Activated T-cell treated with anti-CD3 and anti-CD28 coated beads, Interleukin-2, amount 50 U/mL, for 4 hours (primary cell): Measurements from ENCODE around the gene SHROOM3. TPM values are rescaled to one million over a fixed set of nuclear protein-coding genes. Genes with fewer than 3 reads are reported as not detected.
"Not testable (repeated sequence)": the region's sequence is repeated elsewhere in the genome, so short reads cannot be mapped to it uniquely, and the experiment has no call there.

ENCODE experiments used
- ATAC-seq, 2 donors: fragments of 200-7000 bp; cut with Tn5 transposase; one replicate each; pipeline ENCODE4 v1.10.0; 2021
- DNase-seq: peaks from one replicate; pipeline ENCODE4 v3.0.0-alpha.2; 2020
- H3K27me3 Mint-ChIP-seq: one replicate; pipeline ENCODE4 v1.8.0; 2021; ENCODE audit warnings: low read depth, mixed read lengths
- H3K36me3 Mint-ChIP-seq: one replicate; pipeline ENCODE4 v1.8.0; 2022; ENCODE audit warnings: mixed read lengths; ENCODE audit not compliant: insufficient read depth
- H3K4me1 Mint-ChIP-seq: one replicate; pipeline ENCODE4 v1.8.0; 2021; ENCODE audit warnings: low read depth, mixed read lengths
- H3K4me3 Mint-ChIP-seq: one replicate; pipeline ENCODE4 v1.8.0; 2021; ENCODE audit warnings: mild to moderate bottlenecking, moderate library complexity, mixed read lengths
- H3K9me3 Mint-ChIP-seq: one replicate; pipeline ENCODE4 v1.8.0; 2021; ENCODE audit warnings: mixed read lengths
- total RNA-seq, 3 donors: library from RNA; stranded (reverse); gene quantifications; one replicate each; pipeline ENCODE4 v1.2.1, GENCODE V29; 2021

SHROOM3 gene
- total RNA-seq, 3 donors from 2014 or later = 0.05 to 0.33 (median 0.08) TPM

DNA sequence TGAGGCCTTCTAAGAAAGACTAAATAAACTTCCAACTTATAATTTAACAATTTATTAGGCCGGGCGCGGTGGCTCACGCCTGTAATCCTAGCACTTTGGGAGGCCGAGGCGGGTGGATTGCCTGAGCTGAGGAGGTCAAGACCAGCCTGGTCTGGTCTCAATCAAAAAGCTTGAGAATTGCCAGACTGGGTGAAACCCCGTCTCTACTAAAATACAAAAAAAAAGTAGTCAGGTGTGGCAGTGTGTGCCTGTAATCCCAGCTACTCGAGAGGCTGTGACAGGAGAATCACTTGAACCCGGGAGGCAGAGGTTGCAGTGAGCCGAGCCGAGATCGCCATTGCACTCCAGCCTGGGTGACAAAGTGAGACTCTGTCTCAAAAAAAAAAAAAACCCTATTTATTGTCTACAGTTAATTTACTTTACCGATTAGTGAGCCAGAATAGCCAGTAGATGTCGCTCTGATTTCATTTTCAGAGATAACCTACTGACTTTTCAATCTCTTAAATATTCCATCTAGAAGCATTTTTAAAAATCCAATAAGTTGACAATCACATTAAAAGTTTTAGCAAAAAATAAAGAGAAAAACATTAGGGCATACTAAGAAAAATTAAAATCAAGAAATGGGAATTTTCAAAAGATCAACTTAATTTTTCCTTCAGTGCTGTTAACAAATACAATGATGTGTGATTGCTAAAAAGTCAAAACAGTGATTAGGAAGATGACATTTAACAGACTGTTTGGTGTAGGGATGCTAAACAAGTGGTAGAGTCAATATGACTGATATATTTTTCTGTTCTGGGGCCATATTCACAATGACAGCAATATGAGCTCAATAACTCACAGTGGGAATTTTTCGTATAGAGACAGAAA is 4.3 kb upstream of the SHROOM3 start:
- ATAC-seq = no peak

DNA sequence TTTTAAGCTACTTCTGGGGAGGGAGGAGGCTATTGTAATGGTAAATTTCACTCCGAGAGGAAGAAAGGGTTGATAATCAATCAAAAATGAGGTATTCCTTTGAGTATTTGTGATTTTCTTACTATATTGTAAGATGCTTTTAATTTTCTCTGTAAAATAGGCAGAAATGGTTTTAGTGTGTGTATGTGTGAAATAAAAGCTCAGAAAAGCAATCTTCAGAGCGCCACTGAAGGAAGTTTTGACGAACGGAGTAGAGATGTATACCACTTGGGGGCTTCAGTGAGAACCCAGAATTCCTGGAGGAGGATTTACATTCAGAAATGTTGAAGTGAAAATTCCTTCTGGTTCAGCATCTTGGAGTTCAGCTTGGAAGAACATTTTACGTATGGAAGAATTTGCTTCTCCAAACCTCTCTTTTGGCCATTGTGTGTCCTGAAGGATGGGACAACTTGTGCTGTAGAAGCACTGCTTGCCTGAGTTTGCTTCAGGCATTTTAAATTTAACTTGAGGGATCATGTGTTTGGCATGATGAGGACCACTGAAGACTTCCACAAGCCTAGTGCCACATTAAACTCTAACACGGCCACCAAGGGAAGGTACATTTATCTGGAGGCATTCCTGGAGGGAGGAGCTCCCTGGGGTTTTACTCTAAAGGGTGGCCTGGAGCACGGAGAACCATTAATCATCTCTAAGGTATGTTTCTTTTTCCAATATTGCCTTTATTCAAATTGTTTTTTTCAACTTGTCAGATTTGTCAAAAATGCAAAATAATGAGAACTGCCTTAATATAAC is 695 bp downstream of the SHROOM3 start:
- ATAC-seq (no peak), DNase-seq (no peak)
- Mint-ChIP-seq H3K9me3 (no peaks in the 10 kb centered on the region), H3K27me3 (peaks cover 36% of the 10 kb centered on the region), H3K4me1 (peaks cover 1% of the 10 kb centered on the region), H3K4me3 (no peak overlapping the region), H3K36me3 (no peaks in the 10 kb centered on the region)

More for the DNA sequence above, 4.3 kb upstream of the SHROOM3 start:
- Mint-ChIP-seq H3K4me1 (peaks cover 1% of the 10 kb centered on the region), H3K4me3 (no peak overlapping the region), H3K9me3 (no peaks in the 10 kb centered on the region), H3K36me3 (no peaks in the 10 kb centered on the region), H3K27me3 (peaks cover 20% of the 10 kb centered on the region)
- DNase-seq = no peak

DNA sequence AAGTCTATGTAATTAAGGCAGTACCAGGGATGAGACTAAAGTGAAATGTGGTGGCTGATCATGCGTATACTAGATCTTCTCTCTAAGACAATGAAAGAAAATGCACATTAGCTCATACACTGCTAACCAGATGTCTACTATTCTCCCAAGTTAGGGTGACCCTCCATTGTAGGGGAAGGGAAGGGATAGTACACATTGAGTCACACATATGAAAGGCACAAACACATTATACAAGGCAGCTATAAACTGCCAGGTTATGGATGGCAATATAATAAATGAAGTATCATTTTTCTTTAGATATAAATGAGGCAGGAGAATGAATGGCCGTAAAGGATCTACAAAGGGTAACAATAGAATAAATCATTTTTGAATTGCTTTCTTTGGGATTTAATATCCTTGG is 4.5 kb downstream of the SHROOM3 start:
- Mint-ChIP-seq H3K36me3 (no peaks in the 10 kb centered on the region), H3K4me3 (no peak overlapping the region), H3K9me3 (no peaks in the 10 kb centered on the region), H3K4me1 (peaks cover 1% of the 10 kb centered on the region), H3K27me3 (peaks cover 29% of the 10 kb centered on the region)
- DNase-seq = no peak
- no peak for ATAC-seq

DNA sequence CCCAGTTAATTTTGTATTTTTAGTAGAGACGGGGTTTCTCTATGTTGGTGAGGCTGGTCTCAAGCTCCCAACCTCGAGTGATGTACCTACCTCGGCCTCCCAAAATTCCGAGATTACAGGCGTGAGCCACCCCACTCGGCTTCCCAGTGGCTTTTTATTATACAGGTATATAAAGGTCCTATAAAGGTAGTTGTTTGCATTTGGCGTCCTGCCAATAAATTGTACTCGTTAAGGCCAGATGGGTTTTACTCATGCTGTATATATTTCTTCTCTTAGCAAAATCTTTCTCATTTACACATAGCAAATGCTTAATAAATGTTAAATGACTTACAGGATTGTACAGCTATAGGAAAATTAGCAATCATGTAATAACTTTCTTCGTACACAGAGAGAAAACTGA is 6.9 kb downstream of the SHROOM3 start:
- Mint-ChIP-seq H3K9me3 (no peaks in the 10 kb centered on the region), H3K36me3 (no peaks in the 10 kb centered on the region), H3K4me1 (no peaks in the 10 kb centered on the region), H3K4me3 (no peak overlapping the region), H3K27me3 (peaks cover 17% of the 10 kb centered on the region)
- DNase-seq (no peak), ATAC-seq (no peak)

DNA sequence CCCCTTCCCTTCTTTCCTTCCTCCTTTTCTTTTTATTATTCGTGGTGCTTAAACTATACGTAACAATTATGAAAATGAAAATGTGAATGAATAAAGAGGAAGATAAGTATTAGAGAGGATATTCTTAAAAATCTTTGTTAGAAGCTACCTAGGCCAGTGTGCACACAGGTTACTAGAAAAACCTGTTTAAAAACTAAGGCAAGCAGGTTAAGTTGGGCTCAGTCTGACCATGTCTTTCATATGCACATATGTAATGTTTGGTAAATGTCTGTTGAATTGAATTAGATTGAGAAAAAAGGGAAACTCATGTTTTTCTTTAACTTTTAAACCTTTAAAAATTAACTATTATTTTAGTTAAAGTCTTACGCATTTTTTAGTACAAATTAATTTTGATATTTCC is 7.8 kb downstream of the SHROOM3 start:
- Mint-ChIP-seq H3K4me1 (no peaks in the 10 kb centered on the region), H3K27me3 (peaks cover 12% of the 10 kb centered on the region), H3K9me3 (no peaks in the 10 kb centered on the region), H3K4me3 (no peak overlapping the region), H3K36me3 (no peaks in the 10 kb centered on the region)
- ATAC-seq (no peak), DNase-seq (no peak)

DNA sequence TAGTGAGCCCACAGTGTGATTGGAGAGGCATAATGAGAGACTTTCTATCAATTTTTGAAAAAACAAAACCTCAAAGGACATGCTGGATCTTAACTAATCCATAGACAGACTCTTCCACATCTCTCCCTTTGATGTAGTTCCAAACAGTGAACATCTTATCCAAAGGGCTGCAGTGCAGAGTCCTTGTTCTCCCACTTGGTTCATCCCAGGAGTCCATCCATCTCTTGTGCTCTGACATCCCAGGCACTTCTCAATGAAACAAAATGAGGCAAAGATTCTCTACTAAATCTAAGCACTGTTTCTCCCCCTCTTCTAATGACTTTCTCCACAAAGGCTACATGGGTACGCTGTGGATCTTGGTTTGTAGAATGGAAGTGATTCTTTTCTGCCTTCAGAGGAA is 8.3 kb downstream of the SHROOM3 start:
- no peak for ATAC-seq
- no peak overlapping the region for H3K4me3 Mint-ChIP-seq

DNA sequence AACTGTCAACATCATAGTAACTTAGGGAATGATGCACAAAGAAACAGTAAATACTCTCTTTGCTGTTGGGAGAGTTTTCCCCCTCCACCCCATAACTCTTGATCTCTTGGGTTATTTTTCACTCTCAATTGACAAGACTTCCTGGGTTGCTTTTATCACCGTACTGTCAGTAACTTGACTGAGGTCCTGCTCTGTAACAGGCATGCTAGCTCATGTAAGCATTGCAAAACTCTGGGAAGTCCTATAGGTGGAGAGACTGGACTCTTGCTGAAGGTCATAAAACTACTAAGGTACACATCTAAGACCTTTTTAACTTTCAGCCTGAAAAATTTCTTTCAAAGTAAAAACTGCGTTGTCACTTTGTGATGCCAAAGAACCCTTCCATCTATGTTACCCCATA is 10.9 kb downstream of the SHROOM3 start:
- no peak for ATAC-seq
- H3K9me3 Mint-ChIP-seq = no peaks in the 10 kb centered on the region
- no peaks in the 10 kb centered on the region for H3K36me3 Mint-ChIP-seq
- H3K4me3 Mint-ChIP-seq = no peak overlapping the region
- H3K4me1 Mint-ChIP-seq = no peaks in the 10 kb centered on the region
- H3K27me3 Mint-ChIP-seq = peaks cover 7% of the 10 kb centered on the region
- no peak for DNase-seq

More for the DNA sequence above, 8.3 kb downstream of the SHROOM3 start:
- no peaks in the 10 kb centered on the region for H3K9me3 Mint-ChIP-seq
- DNase-seq = no peak
- H3K4me1 Mint-ChIP-seq = no peaks in the 10 kb centered on the region
- H3K36me3 Mint-ChIP-seq = no peaks in the 10 kb centered on the region
- H3K27me3 Mint-ChIP-seq = peaks cover 11% of the 10 kb centered on the region

DNA sequence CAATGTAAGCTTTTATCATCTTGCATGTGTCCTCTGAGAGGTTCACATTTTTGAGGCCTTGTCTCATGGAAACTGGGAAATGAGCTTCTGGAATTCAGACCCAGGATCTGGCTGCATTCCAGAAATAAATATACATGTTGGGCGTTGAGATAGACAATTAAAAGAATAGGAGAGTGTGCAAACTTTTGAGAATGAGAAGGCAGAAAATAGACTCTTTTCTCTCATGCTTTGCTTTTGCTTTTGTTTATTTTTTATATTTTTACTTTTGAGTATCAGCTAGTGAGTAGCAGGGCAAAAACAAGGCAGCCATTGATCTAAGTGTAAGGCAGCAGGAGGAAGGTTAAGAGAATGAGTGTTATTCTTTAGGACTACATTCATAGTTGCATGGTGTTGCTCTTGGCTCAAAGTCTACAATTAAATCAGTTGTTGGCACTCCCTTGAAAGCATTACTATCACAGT is 12.4 kb downstream of the SHROOM3 start:
- no peak for DNase-seq

DNA sequence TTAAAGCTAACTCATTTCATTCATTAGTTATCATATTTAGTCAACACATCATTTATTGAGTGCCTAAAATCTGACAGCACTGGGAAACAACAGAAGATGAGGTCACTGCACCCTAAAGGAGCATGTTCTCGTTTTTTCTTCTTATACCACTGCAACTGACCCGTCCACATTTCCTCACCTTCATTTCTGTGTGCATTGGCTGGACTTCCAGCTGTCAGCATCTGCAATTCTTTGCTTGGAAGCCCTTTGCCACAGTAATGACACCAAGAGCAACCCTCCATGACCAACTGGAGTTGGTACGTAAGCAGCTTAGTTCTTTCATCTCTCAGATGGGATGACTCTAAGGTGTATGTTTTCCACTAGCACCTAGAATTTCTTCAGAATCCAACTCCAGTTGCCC is 13.2 kb downstream of the SHROOM3 start:
- DNase-seq (no peak), ATAC-seq (no peak)
- Mint-ChIP-seq H3K4me3 (no peak overlapping the region), H3K36me3 (no peaks in the 10 kb centered on the region), H3K4me1 (no peaks in the 10 kb centered on the region), H3K27me3 (peaks cover 5% of the 10 kb centered on the region), H3K9me3 (no peaks in the 10 kb centered on the region)

More for the DNA sequence above, 12.4 kb downstream of the SHROOM3 start:
- H3K36me3 Mint-ChIP-seq = no peaks in the 10 kb centered on the region
- H3K4me1 Mint-ChIP-seq = no peaks in the 10 kb centered on the region
- H3K9me3 Mint-ChIP-seq = no peaks in the 10 kb centered on the region
- H3K27me3 Mint-ChIP-seq = peaks cover 5% of the 10 kb centered on the region
- ATAC-seq = no peak
- H3K4me3 Mint-ChIP-seq = no peak overlapping the region

DNA sequence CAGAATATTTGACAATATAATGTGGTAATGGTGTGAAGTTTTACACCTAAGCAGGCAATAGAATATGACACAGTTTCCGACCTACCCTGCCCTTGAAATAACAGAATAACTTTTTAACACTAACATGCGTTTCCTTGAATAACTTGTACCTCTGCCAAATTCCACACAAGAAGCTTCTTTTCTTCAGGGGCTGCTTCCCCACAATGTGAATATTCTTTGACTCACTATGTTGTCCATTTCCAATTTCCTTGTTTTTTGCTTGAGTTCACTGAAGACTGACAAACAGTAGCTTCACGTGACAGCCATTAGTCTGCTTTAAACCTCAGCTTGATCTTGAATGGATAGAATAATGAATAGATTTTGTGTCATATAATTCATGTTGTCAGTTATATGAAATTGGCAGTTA is 14.3 kb downstream of the SHROOM3 start:
- H3K4me3 Mint-ChIP-seq = no peak overlapping the region
- no peaks in the 10 kb centered on the region for H3K36me3 Mint-ChIP-seq
- no peak for ATAC-seq
- H3K4me1 Mint-ChIP-seq = no peaks in the 10 kb centered on the region
- peaks cover 5% of the 10 kb centered on the region for H3K27me3 Mint-ChIP-seq
- no peaks in the 10 kb centered on the region for H3K9me3 Mint-ChIP-seq
- no peak for DNase-seq

DNA sequence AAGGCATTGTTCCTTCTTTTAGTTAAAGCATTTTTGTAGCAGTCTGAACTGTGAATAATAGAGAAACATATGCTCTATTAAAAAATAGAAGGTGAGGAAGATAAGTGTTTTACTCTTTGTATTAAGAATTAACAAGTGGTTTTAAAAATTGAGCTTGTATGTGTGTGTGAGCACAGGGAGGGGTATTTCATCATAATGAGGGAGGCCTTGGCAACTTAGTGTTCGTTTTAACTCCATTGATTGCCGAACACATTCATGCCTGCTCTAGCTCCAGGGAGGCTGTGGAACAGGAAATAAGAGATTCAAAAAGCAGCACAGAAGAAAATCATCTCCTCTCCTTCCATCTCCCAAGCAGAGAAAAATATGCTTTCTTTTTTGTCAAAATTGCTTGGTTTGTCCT is 14.8 kb downstream of the SHROOM3 start:
- Mint-ChIP-seq H3K9me3 (no peaks in the 10 kb centered on the region), H3K4me1 (no peaks in the 10 kb centered on the region), H3K4me3 (no peak overlapping the region), H3K36me3 (no peaks in the 10 kb centered on the region), H3K27me3 (peaks cover 5% of the 10 kb centered on the region)
- ATAC-seq (no peak), DNase-seq (no peak)

DNA sequence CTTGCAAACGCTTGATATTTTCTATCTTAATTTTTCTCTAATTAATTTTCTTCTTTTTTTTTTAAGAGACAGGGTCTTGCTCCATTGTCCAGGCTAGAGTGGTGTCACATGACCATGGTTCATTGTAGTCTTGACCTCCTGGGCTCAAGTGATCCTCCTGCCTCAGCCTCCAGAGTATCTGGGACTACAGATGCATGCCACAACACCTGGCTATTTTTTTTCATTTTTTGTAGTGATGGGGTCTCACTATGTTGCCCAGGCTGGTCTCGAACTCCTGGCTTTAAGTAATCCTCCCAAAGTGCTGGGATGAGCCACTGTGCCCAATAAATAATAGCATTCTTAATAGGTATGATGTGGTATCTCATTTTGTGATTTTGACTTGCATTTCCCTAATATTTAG is 18.2 kb downstream of the SHROOM3 start:
- ATAC-seq = no peak
- Mint-ChIP-seq H3K36me3 (no peaks in the 10 kb centered on the region), H3K9me3 (no peaks in the 10 kb centered on the region), H3K4me1 (no peaks in the 10 kb centered on the region), H3K27me3 (peaks cover 12% of the 10 kb centered on the region), H3K4me3 (no peak overlapping the region)
- no peak for DNase-seq

DNA sequence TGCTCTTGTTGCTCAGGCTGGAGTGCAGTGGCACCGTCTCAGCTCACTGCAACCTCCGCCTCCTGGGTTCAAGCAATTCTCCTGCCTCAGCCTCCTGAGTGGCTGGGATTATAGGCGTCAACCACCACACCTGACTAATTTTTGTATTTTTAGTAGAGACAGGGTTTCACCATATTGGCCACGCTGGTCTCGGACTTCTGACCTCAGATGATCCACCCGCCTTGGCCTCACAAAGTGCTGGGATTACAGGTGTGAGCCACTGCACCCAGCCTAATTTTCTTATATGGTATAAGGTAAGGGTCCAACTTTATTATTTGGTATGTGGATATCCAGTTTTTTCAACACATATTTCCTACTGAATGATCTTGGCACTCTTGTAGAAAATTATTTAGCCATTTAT is 19.0 kb downstream of the SHROOM3 start:
- not testable (repeated sequence) for H3K4me3 Mint-ChIP-seq, ATAC-seq, DNase-seq, H3K4me1 Mint-ChIP-seq, H3K36me3 Mint-ChIP-seq, H3K9me3 Mint-ChIP-seq
- H3K27me3 Mint-ChIP-seq = peaks cover 12% of the 10 kb centered on the region

DNA sequence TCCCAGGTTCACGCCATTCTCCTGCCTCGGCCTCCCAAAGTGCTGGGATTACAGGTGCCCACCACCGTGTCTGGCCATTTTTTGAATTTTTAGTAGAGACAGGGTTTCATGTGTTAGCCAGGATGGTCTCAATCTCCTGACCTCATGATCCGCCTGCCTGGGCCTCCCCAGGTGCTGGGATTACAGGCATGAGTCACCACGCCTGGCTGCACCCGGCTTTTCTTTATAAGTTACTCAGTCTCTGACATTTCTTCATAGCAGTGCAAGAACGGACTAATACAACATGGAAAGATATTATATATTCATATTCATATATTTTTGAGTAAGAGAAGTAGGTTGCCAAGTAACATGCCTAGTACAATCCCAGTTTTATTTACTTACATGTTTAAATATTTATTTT is 22.9 kb downstream of the SHROOM3 start:
- no peaks in the 10 kb centered on the region for H3K4me1 Mint-ChIP-seq
- no peak overlapping the region for H3K4me3 Mint-ChIP-seq
- DNase-seq (no peak), ATAC-seq (no peak)
- H3K27me3 Mint-ChIP-seq = peaks cover 7% of the 10 kb centered on the region
- H3K36me3 Mint-ChIP-seq = no peaks in the 10 kb centered on the region
- H3K9me3 Mint-ChIP-seq = peaks cover 3% of the 10 kb centered on the region

DNA sequence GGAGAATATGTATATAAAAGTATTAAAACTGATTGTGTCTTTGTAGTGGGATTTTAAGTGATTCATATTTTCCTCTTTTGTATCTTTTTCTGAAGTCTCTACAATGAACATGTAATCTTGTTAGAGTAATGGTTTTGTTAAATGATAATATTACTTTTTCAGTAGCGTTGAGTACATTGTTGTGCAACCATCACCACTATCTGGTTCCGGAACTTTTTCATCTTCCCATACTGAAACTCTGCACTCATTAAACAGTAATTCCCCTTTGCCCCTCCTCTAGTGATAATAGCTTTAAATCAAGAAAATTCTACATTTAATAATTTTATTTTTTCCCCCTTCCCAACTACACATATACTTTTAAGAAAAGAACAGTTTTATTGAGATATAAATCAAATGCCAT is 23.3 kb downstream of the SHROOM3 start:
- peaks cover 7% of the 10 kb centered on the region for H3K9me3 Mint-ChIP-seq
- ATAC-seq = no peak
- peaks cover 7% of the 10 kb centered on the region for H3K27me3 Mint-ChIP-seq
- no peak overlapping the region for H3K4me3 Mint-ChIP-seq
- H3K4me1 Mint-ChIP-seq = no peaks in the 10 kb centered on the region
- DNase-seq = no peak
- no peaks in the 10 kb centered on the region for H3K36me3 Mint-ChIP-seq
